SKM-1 (cell line): ENCODE measurements around the gene NXN.
"Not testable (repeated sequence)": the region's sequence is repeated elsewhere in the genome, so short reads cannot be mapped to it uniquely, and the experiment has no call there.

ENCODE experiments used
- DNase-seq: peaks from one replicate; lab custom pipeline; 2025; ENCODE audit not compliant: unreplicated experiment; lab: John Stamatoyannopoulos, UW

Gene NXN

GRCh38 chr17:980406-981291, 1.1 kb upstream of the NXN start:
- DNase-seq, result peak; percentile 41

DNA sequence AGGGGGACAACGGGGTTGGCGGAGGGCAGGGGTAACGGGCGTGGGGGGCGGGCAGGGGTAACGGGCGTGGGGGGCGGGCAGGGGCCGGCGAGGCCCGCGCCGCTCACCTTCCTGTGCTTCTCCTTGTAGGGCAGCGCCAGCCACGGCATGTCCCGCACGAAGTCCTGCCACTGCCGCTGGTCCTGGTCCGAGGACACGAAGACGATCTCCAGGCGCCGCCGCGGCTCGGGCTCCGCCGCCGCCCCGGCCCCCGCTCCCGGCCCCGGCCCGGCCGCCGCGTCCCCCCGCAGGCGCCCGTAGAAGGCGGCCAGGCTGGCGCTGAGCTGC, 401 bp downstream of the NXN start:
- no peak for DNase-seq

GRCh38 chr17:978103-979093, 1.2 kb downstream of the NXN start:
- DNase-seq, result no peak

GRCh38 chr17:977166-977565, 2.4 kb downstream of the NXN start:
- DNase-seq, result no peak

DNA sequence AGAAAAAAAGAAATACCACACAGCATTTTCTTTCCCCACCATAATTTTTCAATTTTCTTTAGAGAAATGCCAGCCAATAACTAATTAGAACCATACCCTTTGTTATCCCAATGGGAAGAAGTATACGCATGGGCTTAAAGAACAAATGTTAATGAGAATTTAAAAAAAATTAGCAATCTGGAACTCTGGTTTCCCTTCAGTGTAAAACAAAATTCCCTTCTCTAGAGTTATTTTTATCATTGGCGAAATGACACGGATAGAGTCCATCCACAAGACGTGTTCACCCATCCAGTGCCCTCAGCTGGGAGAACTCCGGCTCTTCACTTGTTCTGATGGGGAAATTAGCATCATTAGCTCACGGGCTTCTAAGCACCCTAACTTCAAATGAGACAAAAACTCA, 3.3 kb downstream of the NXN start:
- no peak for DNase-seq

DNA sequence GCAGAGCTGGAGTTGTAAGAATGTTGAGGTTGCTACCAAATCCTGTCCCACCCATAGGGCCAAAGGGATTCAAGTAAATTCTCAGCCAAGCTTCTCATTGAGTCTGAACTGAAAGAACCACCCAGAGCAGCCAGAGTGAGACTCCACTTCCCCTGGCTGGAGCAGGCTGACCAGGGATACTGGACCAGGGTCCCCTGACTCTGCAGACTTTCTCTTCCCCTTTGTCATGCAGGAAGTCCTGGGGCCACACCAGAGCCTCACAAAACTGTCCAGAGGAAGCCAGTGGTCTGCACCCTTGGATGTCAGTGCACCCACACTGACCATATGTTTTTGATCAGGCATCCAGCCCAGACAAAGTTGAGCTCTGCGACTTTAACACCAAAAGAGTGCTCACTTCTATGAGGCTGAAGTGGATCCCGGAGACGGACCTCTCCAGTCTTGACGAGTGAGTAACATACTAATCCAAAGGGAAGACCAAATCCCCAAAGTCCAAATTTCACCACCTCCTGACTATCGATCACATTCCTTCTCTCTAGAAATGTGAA, 4.1 kb downstream of the NXN start:
- DNase-seq, result no peak

GRCh38 chr17:974778-975177, 4.8 kb downstream of the NXN start:
- not testable (repeated sequence) for DNase-seq

DNA sequence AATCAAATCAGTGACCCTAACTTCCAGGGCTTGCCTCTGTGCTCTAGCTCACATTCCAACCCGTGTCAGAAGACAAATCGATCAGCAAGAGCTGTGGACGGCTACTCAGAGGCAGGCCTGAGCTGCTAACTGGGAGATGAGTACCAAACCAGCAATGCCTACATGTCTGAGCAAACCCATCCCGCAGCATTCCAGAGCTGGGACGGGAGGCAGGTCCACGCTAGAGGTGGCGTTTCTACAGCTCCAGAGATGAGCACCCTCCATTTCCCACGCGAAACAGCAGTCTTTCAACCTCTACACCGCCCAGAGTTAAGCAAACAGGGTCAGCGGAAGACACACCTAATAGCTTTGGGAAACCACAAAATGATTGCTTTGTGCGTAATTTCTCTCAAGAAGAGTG, 6.5 kb downstream of the NXN start:
- no peak for DNase-seq

GRCh38 chr17:971861-972260, 7.7 kb downstream of the NXN start:
- DNase-seq, result not testable (repeated sequence)

GRCh38 chr17:970364-970763, 9.2 kb downstream of the NXN start:
- no peak for DNase-seq

- no peak for DNase-seq
Measured at GRCh38 chr17:969811-970355, 9.7 kb downstream of the NXN start.

DNA sequence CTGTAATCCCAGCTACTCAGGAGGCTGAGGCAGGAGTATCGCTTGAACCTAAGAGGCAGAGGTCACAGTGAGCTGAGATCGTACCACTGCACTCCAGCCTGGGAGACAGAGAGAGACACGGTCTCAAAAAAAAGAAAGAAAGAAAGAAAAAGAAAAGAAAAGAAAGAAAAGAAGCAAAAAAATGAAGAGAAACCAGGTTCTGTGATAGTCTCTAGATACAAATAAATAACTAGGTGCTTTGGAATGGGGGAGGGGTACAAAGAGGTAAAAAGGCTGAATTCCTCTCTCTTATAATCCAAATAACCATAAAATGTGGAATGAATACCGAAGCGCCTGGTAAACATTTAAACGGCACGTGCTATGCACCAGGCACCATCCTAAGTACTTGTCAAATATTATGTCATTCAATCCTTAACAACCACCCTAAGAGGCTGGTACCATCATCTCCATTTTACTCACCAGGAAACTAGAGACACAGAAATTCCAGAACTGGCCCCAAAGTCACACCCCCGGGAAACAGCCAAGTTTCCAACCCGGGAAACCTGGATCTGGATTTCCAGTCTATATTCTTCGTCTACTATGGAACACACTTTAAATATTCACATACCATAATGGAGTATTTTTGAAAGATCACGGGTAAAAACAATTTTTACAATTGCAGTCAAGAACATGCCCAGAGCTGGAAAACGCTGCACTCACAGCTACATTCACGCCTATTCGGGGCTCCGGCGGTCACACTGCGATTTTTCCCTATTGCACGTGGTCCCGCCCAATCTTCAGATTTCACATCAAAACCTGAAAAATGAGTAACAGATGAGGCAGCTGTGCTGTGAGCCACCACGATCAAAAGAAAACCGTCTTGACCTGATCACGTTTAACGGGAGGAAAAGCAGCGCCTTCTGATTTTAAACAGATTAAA, 10.5 kb downstream of the NXN start:
- DNase-seq, result no peak

- no peak for DNase-seq
Measured at GRCh38 chr17:967122-967521, 12.5 kb downstream of the NXN start.

DNA sequence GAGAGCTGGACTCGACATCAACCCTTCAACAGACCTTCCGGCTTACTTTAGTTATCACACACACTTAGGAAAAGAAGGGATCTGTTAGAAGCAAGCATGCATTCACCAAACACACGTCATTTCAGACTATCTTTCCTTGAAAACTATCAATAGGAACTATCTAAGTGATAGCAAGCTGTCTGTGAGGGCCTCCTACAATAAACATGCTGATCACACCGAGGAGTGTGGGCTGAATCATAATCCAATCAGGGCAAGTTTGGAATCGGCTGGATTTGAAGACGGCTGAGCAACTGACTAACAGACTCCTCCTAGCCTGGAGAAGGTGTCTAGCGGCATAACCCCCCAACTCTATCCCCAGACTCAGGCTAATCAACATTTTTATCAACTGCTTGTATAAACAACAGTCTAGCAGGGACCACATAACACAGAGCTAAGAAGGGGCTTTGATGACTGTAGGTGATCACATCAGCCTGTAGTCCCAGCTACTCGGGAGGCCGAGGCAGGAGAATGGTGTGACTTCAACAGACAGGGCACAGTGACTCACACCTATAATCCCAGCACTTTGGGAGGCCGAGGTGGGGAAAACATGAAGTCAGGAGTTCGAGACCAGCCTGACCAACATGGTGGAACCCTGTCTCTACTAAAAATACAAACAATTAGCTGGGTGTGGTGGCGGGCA, 14.1 kb downstream of the NXN start:
- DNase-seq, result no peak

- no peak for DNase-seq
Measured at GRCh38 chr17:964876-965275, 14.7 kb downstream of the NXN start.

DNA sequence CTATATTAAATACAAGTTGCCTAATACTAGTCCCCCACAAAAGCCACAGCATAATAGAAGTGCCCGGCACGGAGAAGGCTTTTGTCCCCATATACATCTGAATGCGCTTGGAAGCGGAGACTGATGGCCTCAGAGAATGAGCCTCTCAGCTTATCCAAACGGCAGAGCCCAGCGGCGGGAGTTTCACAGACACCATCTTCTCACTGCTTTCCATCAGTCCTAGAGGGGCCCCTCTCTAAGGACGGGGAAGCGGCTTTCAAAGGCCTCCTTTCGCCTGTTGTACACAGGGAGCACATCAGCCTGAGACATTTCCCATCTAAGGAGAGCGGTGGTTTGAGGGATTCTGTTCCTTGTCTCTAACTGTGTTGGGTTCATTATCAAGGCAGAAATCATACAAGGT, 16.9 kb downstream of the NXN start:
- no peak for DNase-seq

- no peak for DNase-seq
Measured at GRCh38 chr17:962166-962565, 17.4 kb downstream of the NXN start.

GRCh38 chr17:958712-959451, 20.7 kb downstream of the NXN start:
- DNase-seq, result no peak

DNA sequence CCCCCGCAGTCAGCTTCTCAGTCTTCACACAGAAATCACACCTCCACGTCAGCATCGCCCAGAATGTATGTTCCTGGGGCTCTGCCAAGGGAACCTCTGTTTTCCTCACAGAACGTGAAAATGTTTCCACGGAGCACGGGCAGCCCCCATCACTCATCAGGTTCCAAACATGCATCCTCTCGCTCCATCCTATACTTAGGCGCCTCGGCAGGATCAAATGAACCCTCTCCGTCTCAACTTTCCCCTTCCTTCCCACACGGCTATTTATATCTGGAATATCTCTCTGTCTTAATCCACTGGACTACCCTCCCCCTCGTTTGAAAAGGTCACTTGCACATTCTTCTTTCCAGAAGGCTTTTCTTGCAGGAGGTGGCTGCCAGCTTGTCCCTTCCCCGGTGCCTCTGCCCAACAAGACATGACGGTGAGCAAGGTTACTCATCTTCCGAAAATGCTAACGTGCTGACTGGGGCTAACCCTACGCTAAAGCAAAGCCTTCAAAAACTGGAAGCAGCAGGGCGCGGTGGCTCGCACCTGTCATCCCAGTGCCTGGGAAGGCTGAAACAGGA, 21.6 kb downstream of the NXN start:
- no peak for DNase-seq
